ENCODE data around the gene PTPRD. TPM values are rescaled to one million over a fixed set of nuclear protein-coding genes. Genes with fewer than 3 reads are reported as not detected.
A peak's percentile ranks its signal among the peaks of the same experiment; 100 is the strongest.

Gene PTPRD
- polyA plus RNA-seq, 1 donor from 2014 or later = not detected

- Mint-ChIP-seq H3K4me3 (no peak overlapping the region), H3K4me1 (no peaks in the 10 kb centered on the region), H3K9me3 (no peaks in the 10 kb centered on the region), H3K27ac (no peak overlapping the region), H3K36me3 (no peaks in the 10 kb centered on the region), H3K27me3 (no peaks in the 10 kb centered on the region)
Measured at GRCh38 chr9:8457816-8458215, 2155.0 kb downstream of the PTPRD start.

DNA sequence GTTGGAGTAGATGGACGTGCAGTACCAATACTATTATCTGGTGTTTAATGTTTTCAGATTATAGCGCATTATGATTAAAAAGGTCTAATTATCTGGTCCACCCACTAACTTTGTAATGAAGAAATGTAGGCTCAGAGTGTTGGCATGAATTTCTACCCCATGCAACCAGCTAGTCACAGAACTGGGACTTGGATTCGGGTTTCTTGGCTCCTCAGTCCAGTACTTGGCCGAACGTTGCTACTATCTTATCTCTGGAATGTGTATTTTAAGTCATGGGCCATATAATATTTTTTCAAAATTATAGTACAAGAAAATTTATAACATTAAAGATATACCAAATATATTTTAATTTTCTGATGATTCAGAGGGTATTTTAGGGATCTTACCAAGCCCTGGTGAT is 2155.7 kb downstream of the PTPRD start:
- H3K36me3 Mint-ChIP-seq = no peaks in the 10 kb centered on the region
- no peaks in the 10 kb centered on the region for H3K27me3 Mint-ChIP-seq
- no peaks in the 10 kb centered on the region for H3K4me1 Mint-ChIP-seq
- no peak overlapping the region for H3K4me3 Mint-ChIP-seq
- no peak overlapping the region for H3K27ac Mint-ChIP-seq
- no peaks in the 10 kb centered on the region for H3K9me3 Mint-ChIP-seq

GRCh38 chr9:8456344-8456743 is 2156.5 kb downstream of the PTPRD start:
- no peaks in the 10 kb centered on the region for H3K4me1 Mint-ChIP-seq
- H3K27me3 Mint-ChIP-seq = no peaks in the 10 kb centered on the region
- no peaks in the 10 kb centered on the region for H3K9me3 Mint-ChIP-seq
- no peak overlapping the region for H3K27ac Mint-ChIP-seq
- H3K36me3 Mint-ChIP-seq = no peaks in the 10 kb centered on the region
- H3K4me3 Mint-ChIP-seq = no peak overlapping the region

DNA sequence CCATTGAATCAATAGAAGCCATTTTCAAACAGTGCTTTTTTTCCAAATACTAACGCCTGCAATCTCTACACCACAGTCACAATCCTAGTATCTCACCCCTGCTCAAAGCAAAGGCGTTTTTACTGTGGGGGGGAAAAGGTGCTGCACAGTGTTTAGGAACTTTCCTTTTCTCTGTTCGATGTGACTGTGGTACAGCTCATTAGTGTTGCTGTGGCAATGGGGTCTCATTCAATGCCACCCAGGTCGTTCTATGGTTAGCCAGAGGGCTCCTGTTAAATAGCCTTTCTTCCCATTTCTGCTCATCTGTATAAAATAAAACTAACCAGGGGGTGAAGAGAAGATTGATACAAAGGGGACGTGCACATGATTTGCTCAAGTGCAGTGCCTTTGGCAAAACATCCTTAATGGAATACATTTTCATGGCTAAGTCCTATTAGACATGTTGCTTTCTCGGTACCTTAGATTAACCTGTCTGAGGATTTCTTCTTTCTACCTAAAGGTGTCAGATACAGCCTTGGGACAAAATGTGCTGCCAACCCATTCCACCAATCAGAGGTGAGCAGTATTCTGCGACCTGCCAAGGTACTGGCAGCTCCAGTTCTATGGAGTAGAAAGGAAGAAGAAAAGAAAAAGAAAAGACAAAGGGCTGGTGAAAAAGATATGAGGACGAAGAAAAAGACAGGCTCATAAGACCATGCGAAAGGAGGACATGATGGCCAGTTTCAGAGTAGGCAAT is 2161.8 kb downstream of the PTPRD start:
- no peak overlapping the region for H3K27ac Mint-ChIP-seq
- H3K9me3 Mint-ChIP-seq = peaks cover 0 to 2% (median 0%) of the 10 kb centered on the region in 3 donors
- no peaks in the 10 kb centered on the region for H3K36me3 Mint-ChIP-seq
- H3K4me3 Mint-ChIP-seq = no peak overlapping the region
- no peaks in the 10 kb centered on the region for H3K4me1 Mint-ChIP-seq
- H3K27me3 Mint-ChIP-seq = no peaks in the 10 kb centered on the region

DNA sequence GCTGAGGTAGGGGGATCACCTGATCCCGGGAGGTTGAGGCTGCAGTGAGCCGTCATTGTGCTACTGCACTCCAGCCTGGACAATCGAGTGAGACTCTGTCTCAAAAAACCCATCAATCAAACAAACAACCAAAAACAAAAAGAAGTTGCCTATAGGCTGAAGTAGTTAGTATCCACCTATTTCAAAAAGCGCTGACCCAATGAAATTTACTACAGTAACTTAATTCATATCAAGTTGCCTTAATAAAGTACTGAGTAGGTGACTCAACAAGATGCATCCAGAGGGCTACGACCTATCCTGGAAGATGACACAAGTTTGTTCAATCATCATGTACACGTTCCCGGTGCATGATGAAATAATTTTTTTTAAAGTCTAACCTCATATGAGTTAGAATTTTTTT is 2164.6 kb downstream of the PTPRD start:
- no peaks in the 10 kb centered on the region for H3K36me3 Mint-ChIP-seq
- H3K4me3 Mint-ChIP-seq = no peak overlapping the region
- H3K27me3 Mint-ChIP-seq = no peaks in the 10 kb centered on the region
- peaks cover 0 to 2% (median 0%) of the 10 kb centered on the region in 3 donors for H3K9me3 Mint-ChIP-seq
- no peaks in the 10 kb centered on the region for H3K4me1 Mint-ChIP-seq
- H3K27ac Mint-ChIP-seq = no peak overlapping the region

DNA sequence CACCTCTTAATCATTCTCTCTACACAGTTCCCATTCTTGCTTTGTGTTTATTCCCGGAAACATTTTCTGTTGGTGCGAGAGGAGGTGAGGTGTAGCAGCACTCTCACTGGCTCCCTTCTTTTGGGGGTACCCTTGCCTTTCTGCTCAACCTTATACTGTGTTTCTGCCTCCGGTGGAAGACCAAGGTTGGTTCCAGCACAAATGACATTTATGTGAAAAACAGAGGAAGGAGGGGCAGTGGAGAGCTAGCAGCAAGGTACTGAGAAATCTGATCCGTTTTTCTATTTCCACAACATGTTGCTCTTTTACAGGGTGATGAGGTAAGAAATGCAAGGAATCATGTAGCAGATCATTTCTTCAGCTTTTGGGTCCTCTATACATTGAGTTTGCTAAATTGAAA is 2165.2 kb downstream of the PTPRD start:
- Mint-ChIP-seq H3K9me3 (peaks cover 0 to 2% (median 0%) of the 10 kb centered on the region in 3 donors), H3K4me3 (no peak overlapping the region), H3K27ac (no peak overlapping the region), H3K36me3 (no peaks in the 10 kb centered on the region), H3K4me1 (no peaks in the 10 kb centered on the region), H3K27me3 (no peaks in the 10 kb centered on the region)

GRCh38 chr9:8437876-8438275 is 2174.9 kb downstream of the PTPRD start:
- Mint-ChIP-seq H3K27me3 (peaks cover 3% of the 10 kb centered on the region), H3K4me3 (no peak overlapping the region), H3K36me3 (no peaks in the 10 kb centered on the region), H3K4me1 (no peaks in the 10 kb centered on the region), H3K9me3 (no peaks in the 10 kb centered on the region), H3K27ac (no peak overlapping the region)

DNA sequence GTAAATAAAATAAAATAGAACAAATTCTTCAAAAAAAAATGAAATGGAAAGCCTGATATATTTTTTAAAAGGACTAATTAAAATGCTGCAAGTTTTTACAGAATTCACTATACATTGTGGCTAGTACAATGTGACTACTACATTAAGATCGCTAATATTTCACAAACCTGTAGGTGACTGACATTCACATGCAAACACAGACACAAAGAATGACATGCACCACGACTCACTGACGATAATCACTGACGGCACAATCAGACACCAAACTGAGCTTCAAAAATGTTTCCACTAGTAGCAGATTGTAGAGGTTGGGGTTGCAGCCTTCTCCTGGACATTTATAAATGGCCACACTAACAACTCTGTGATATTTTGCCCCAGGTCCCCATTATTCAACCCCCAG is 2175.5 kb downstream of the PTPRD start:
- Mint-ChIP-seq H3K4me3 (no peak overlapping the region), H3K4me1 (no peaks in the 10 kb centered on the region), H3K36me3 (no peaks in the 10 kb centered on the region), H3K9me3 (no peaks in the 10 kb centered on the region), H3K27me3 (peaks cover 3% of the 10 kb centered on the region), H3K27ac (no peak overlapping the region)

- no peaks in the 10 kb centered on the region for H3K36me3 Mint-ChIP-seq
- H3K4me3 Mint-ChIP-seq = no peak overlapping the region
- no peaks in the 10 kb centered on the region for H3K4me1 Mint-ChIP-seq
- H3K9me3 Mint-ChIP-seq = no peaks in the 10 kb centered on the region
- H3K27me3 Mint-ChIP-seq = peaks cover 3% of the 10 kb centered on the region
- H3K27ac Mint-ChIP-seq = no peak overlapping the region
Measured at GRCh38 chr9:8436786-8437185, 2176.0 kb downstream of the PTPRD start.

- Mint-ChIP-seq H3K4me1 (peaks cover 0 to 1% (median 0%) of the 10 kb centered on the region in 3 donors), H3K36me3 (no peaks in the 10 kb centered on the region)
Measured at GRCh38 chr9:8434621-8435020, 2178.2 kb downstream of the PTPRD start.

GRCh38 chr9:8432224-8432623 is 2180.6 kb downstream of the PTPRD start:
- Mint-ChIP-seq H3K4me1 (peaks cover 3 to 5% (median 4%) of the 10 kb centered on the region in 3 donors), H3K27ac (no peak overlapping the region), H3K4me3 (no peak overlapping the region), H3K9me3 (no peaks in the 10 kb centered on the region), H3K36me3 (no peaks in the 10 kb centered on the region), H3K27me3 (peaks cover 3% of the 10 kb centered on the region)

More at GRCh38 chr9:8434621-8435020, 2178.2 kb downstream of the PTPRD start:
- H3K4me3 Mint-ChIP-seq = no peak overlapping the region
- no peak overlapping the region for H3K27ac Mint-ChIP-seq
- H3K27me3 Mint-ChIP-seq = peaks cover 3% of the 10 kb centered on the region
- no peaks in the 10 kb centered on the region for H3K9me3 Mint-ChIP-seq

- Mint-ChIP-seq H3K27ac (no peak overlapping the region), H3K36me3 (no peaks in the 10 kb centered on the region), H3K9me3 (no peaks in the 10 kb centered on the region), H3K4me3 (no peak overlapping the region), H3K27me3 (peaks cover 3% of the 10 kb centered on the region), H3K4me1 (peaks cover 3 to 5% (median 4%) of the 10 kb centered on the region in 3 donors)
Measured at GRCh38 chr9:8431505-8431904, 2181.3 kb downstream of the PTPRD start.

DNA sequence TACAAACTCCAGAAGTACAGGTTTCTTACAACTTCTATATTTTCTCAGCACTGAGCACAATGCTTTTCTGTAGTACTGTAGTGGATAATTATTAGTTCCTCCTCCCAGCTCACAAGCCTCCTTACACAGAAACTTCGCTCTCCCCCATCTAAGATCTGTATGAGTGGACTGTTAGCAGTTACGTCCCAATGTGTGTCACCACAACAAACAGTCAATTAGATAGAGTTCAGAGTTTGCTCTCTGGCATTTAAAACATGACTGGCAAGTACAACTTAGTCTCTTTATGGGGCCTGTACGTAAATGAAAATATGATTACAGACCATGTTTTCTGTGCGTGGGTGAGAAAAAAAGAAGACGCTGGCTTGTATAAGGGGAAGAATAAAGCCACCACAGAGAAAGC is 2181.9 kb downstream of the PTPRD start:
- H3K4me3 Mint-ChIP-seq = no peak overlapping the region
- no peaks in the 10 kb centered on the region for H3K36me3 Mint-ChIP-seq
- H3K27ac Mint-ChIP-seq = no peak overlapping the region
- H3K9me3 Mint-ChIP-seq = no peaks in the 10 kb centered on the region
- H3K27me3 Mint-ChIP-seq = peaks cover 3% of the 10 kb centered on the region
- peaks cover 3 to 5% (median 4%) of the 10 kb centered on the region in 3 donors for H3K4me1 Mint-ChIP-seq

- Mint-ChIP-seq H3K9me3 (no peaks in the 10 kb centered on the region), H3K4me3 (no peak overlapping the region), H3K4me1 (peaks cover 3 to 5% (median 4%) of the 10 kb centered on the region in 3 donors), H3K27ac (no peak overlapping the region), H3K27me3 (peaks cover 3% of the 10 kb centered on the region), H3K36me3 (no peaks in the 10 kb centered on the region)
Measured at GRCh38 chr9:8429768-8430167, 2183.0 kb downstream of the PTPRD start.

DNA sequence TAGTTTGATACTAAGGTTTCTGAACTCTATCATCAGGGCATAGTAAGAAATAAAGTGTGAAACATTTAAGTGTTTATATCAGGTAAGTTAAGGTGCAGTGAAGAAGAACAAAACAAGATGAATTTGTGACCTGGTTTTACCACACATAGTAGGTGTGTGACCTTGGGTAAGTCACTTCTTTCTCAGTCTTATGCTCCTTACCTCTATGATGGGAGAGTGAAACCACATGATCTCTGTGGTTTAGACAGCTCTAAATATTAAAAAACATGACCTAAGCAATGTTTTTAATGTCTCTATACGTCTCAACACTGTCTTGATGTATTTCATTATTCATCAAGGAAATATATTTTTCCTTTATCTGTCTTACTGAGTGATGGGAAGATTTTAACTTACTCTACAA is 2183.6 kb downstream of the PTPRD start:
- H3K36me3 Mint-ChIP-seq = no peaks in the 10 kb centered on the region
- no peak overlapping the region for H3K4me3 Mint-ChIP-seq
- H3K27me3 Mint-ChIP-seq = no peaks in the 10 kb centered on the region
- H3K4me1 Mint-ChIP-seq = peaks cover 3 to 5% (median 4%) of the 10 kb centered on the region in 3 donors
- H3K9me3 Mint-ChIP-seq = no peaks in the 10 kb centered on the region
- H3K27ac Mint-ChIP-seq = no peak overlapping the region

GRCh38 chr9:8428389-8428788 is 2184.4 kb downstream of the PTPRD start:
- no peaks in the 10 kb centered on the region for H3K36me3 Mint-ChIP-seq
- no peak overlapping the region for H3K27ac Mint-ChIP-seq
- no peaks in the 10 kb centered on the region for H3K27me3 Mint-ChIP-seq
- peak overlapping the region in 1 of 4 donors; percentile 9 for H3K4me3 Mint-ChIP-seq
- H3K4me1 Mint-ChIP-seq = peaks cover 3 to 5% (median 4%) of the 10 kb centered on the region in 3 donors
- H3K9me3 Mint-ChIP-seq = no peaks in the 10 kb centered on the region
